Effector memory CD8-positive, alpha-beta T cell (primary cell): ENCODE measurements around the gene SP3.

Source experiments
- ATAC-seq: fragments of 150-1000 bp; cut with Tn5 transposase; replicated peaks from 2 replicates; pipeline ENCODE4 v1.10.0; 2021; ENCODE audit warnings: mild to moderate bottlenecking, moderate library complexity
- DNase-seq, 3 experiments: peaks; one replicate each; pipeline ENCODE4 v3.0.0; 2021
- H3K27ac Mint-ChIP-seq, 2 donors: one replicate each; pipeline ENCODE4 v1.8.0; 2022; ENCODE audit warnings: mild to moderate bottlenecking in 2 of 2, mixed read lengths in 2 of 2, moderate library complexity in 2 of 2
- H3K27me3 Mint-ChIP-seq, 2 donors: one replicate each; pipeline ENCODE4 v1.8.0; 2022; ENCODE audit warnings: mixed read lengths in 2 of 2
- H3K36me3 Mint-ChIP-seq: one replicate; pipeline ENCODE4 v1.8.0; 2022; ENCODE audit warnings: mild to moderate bottlenecking, moderate library complexity, mixed read lengths; ENCODE audit not compliant: insufficient read depth
- H3K4me1 Mint-ChIP-seq, 2 donors: one replicate each; pipeline ENCODE4 v1.8.0; 2022; ENCODE audit warnings: low read depth in 2 of 2, mixed read lengths in 2 of 2
- H3K4me3 Mint-ChIP-seq, 2 donors: one replicate each; pipeline ENCODE4 v1.8.0; 2022; ENCODE audit warnings: mild to moderate bottlenecking in 2 of 2, mixed read lengths in 2 of 2, moderate library complexity in 2 of 2
- H3K9me3 Mint-ChIP-seq, 2 donors: one replicate each; pipeline ENCODE4 v1.8.0; 2022; ENCODE audit warnings: mixed read lengths in 2 of 2

Gene SP3

DNA sequence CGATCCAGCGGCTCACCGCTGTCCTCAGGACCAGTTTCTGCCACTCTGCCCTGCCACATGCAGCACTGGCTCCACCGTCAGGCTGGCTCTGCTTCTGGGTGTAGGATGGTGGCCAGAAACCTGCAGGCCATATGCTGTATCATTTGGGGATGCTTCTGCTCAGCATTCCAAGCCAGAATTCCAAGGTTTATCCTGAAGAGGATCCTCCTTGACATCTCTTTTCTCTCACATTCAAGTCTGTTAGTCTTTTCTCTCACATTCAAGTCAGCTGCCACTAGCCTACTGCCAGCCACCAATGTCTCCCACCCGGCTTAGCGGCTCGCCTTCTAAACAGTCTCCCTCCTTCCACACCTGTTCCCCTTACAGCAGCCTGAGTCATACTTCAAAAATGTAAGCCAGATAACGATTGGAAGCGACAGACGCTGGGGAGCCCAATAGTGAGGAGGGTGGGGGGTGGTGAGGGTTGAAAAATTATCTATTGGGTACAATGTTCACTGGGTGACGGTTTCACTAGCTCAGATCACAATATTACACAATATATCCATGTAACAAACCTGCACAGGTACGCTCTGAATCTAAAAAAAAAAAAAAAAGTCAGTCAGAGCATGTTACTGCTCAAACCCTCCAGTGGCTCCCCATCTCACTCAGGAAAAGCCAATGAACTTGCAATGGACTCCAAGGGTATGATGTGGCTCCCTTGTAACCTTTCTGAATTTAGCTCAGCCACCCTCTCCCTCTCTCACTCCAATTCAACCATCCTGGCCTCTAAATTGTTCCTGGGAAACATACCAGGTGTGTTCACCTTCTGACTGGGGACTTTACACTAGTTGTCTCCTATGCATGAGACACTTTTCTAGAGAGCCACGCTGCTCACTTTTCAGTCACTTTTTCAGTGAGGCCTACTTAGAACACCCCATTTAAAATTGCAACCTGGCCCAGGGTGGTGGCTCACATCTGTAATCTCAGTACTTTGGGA lies 38.8 kb upstream of the SP3 start:
- H3K27ac Mint-ChIP-seq, result no peak overlapping the region
- ATAC-seq (no peak), DNase-seq (no peak)
- peaks cover 0 to 4% of the 10 kb centered on the region in 2 donors for H3K27me3 Mint-ChIP-seq
- no peaks in the 10 kb centered on the region for H3K4me1 Mint-ChIP-seq
- no peaks in the 10 kb centered on the region for H3K36me3 Mint-ChIP-seq
- H3K4me3 Mint-ChIP-seq, result no peak overlapping the region
- H3K9me3 Mint-ChIP-seq, result no peaks in the 10 kb centered on the region

DNA sequence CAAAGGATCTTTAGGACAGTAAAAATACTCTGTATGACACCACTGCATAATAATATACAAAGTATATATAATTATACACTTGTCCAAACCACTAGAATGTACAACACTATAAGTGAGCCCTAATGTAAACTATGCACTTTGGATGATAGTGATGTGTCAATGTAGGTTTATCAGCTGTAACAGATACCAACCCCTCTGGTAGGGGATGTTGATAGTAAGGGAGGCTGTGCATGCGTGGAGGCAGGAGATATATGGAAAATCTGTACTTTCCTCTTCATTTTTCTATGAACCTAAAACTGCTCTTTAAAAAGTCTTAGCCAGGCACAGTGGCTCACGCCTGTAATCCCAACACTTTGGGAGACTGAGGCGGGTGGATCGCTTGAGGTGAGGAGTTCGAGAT lies 37.5 kb upstream of the SP3 start:
- Mint-ChIP-seq H3K36me3 (no peaks in the 10 kb centered on the region), H3K27me3 (no peaks in the 10 kb centered on the region), H3K9me3 (no peaks in the 10 kb centered on the region), H3K4me1 (no peaks in the 10 kb centered on the region), H3K27ac (no peak overlapping the region), H3K4me3 (no peak overlapping the region)
- ATAC-seq (no peak), DNase-seq (no peak)

- Mint-ChIP-seq H3K27ac (no peak overlapping the region), H3K9me3 (no peaks in the 10 kb centered on the region), H3K36me3 (no peaks in the 10 kb centered on the region), H3K4me3 (no peak overlapping the region), H3K27me3 (no peaks in the 10 kb centered on the region), H3K4me1 (peaks cover 0 to 5% of the 10 kb centered on the region in 2 donors)
- no peak for DNase-seq
- ATAC-seq, result no peak
Observed at GRCh38 chr2:174001107-174001506, 35.9 kb upstream of the SP3 start.

- Mint-ChIP-seq H3K4me1 (peaks cover 0 to 5% of the 10 kb centered on the region in 2 donors), H3K27ac (no peak overlapping the region), H3K9me3 (no peaks in the 10 kb centered on the region), H3K36me3 (no peaks in the 10 kb centered on the region), H3K4me3 (no peak overlapping the region), H3K27me3 (peaks cover 0 to 1% of the 10 kb centered on the region in 2 donors)
- no peak for ATAC-seq
- no peak for DNase-seq
Observed at GRCh38 chr2:173999724-174000123, 34.6 kb upstream of the SP3 start.

DNA sequence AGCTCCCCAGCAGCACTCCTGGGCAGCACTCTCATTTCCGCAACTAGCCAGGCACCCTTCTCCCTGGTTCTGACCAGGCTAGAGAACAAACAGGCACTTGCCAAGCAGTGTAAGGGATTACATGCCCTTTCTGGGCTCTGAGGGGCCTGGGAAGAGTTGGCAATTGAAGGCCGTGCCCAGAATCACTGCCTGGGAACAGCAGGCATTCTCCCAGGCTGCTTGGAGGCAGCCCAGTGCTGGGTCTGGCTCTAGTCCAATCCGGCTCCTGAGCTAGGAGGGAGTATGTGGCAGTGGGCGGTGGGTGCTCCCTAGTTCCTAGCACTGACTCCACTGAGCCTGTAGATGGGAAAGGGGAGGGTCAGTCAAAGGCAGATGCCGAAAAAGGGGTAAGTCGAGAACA lies 34.1 kb upstream of the SP3 start:
- Mint-ChIP-seq H3K27me3 (peaks cover 0 to 6% of the 10 kb centered on the region in 2 donors), H3K4me3 (no peak overlapping the region), H3K27ac (no peak overlapping the region), H3K9me3 (no peaks in the 10 kb centered on the region), H3K4me1 (peaks cover 0 to 5% of the 10 kb centered on the region in 2 donors), H3K36me3 (no peaks in the 10 kb centered on the region)
- ATAC-seq (no peak), DNase-seq (no peak)

DNA sequence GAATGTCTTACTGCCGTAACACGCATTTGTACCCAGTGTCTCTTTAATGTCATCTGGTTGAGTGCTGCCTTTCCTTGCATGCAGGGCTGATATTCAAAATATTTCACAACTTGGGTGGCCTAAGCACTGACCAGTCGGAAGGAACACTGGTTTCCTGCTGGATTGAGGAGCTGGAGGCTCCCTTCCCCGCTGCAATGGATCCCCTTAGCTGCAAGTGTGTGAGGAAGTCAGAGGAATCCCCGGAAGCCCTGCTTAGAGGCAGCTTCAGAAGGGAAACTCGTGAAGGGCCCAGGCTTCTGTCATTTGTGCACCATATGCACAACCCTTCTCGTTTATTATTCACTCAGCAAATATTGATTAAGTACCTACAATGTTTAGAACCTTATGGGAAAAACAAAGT lies 33.2 kb upstream of the SP3 start:
- DNase-seq, result no peak
- no peak overlapping the region for H3K4me3 Mint-ChIP-seq
- H3K9me3 Mint-ChIP-seq, result no peaks in the 10 kb centered on the region
- H3K27ac Mint-ChIP-seq, result no peak overlapping the region
- peaks cover 5 to 6% of the 10 kb centered on the region in 2 donors for H3K27me3 Mint-ChIP-seq
- ATAC-seq, result no peak
- H3K4me1 Mint-ChIP-seq, result peaks cover 0 to 5% of the 10 kb centered on the region in 2 donors
- no peaks in the 10 kb centered on the region for H3K36me3 Mint-ChIP-seq

- Mint-ChIP-seq H3K27ac (no peak overlapping the region), H3K36me3 (no peaks in the 10 kb centered on the region), H3K27me3 (peaks cover 6% of the 10 kb centered on the region in 2 donors), H3K9me3 (no peaks in the 10 kb centered on the region), H3K4me1 (peaks cover 0 to 5% of the 10 kb centered on the region in 2 donors), H3K4me3 (no peak overlapping the region)
- DNase-seq (no peak), ATAC-seq (no peak)
Observed at GRCh38 chr2:173997753-173998152, 32.6 kb upstream of the SP3 start.

- no peak overlapping the region for H3K27ac Mint-ChIP-seq
Observed at GRCh38 chr2:173997269-173997668, 32.1 kb upstream of the SP3 start.

DNA sequence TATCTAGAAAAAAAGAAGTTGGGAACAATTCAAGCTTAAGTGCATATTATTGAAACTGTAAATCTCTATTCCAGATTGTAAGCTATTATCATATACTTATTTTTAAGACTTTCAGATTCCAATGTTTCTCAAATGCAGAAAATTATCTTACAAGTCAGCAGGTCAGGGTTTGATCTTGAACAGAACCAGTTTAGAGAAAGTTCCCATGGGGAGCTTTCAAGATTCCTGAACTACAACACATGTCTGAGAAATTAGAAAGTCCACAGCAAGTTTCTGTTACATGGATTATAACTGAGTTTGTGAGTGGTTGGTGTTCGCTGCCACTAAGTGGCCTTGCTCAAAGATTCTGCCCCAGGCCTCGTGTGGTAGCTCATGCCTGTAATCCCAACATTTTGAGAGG lies 31.6 kb upstream of the SP3 start:
- ATAC-seq (no peak), DNase-seq (no peak)
- Mint-ChIP-seq H3K9me3 (no peaks in the 10 kb centered on the region), H3K4me1 (peaks cover 0 to 5% of the 10 kb centered on the region in 2 donors), H3K4me3 (no peak overlapping the region), H3K27me3 (peaks cover 6 to 16% of the 10 kb centered on the region in 2 donors), H3K36me3 (no peaks in the 10 kb centered on the region), H3K27ac (no peak overlapping the region)

More at GRCh38 chr2:173997269-173997668, 32.1 kb upstream of the SP3 start:
- peaks cover 6 to 11% of the 10 kb centered on the region in 2 donors for H3K27me3 Mint-ChIP-seq
- ATAC-seq, result peak; percentile 58
- no peak overlapping the region for H3K4me3 Mint-ChIP-seq
- DNase-seq, result no peak
- no peaks in the 10 kb centered on the region for H3K36me3 Mint-ChIP-seq
- no peaks in the 10 kb centered on the region for H3K9me3 Mint-ChIP-seq
- H3K4me1 Mint-ChIP-seq, result peaks cover 0 to 5% of the 10 kb centered on the region in 2 donors

DNA sequence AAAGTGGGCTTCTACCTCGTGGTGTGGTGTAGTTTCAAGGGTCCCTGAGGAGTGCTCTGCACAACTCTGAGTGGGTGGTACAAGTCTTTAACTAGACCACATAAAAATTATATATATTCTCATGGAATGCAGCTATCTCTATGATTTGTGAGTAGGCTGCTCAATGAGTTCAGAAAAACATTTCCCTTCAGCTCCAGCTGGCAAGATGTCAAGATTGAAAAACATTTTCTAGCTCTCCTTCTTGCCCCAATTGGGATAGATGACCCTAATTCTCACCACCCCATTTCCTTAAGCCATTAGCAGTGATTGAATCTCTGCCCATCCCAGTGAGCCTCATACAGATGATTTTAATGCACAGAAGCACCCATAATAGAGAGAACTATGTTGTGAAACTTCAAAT lies 28.3 kb upstream of the SP3 start:
- no peaks in the 10 kb centered on the region for H3K9me3 Mint-ChIP-seq
- H3K27ac Mint-ChIP-seq, result no peak overlapping the region
- DNase-seq (no peak), ATAC-seq (no peak)
- no peaks in the 10 kb centered on the region for H3K36me3 Mint-ChIP-seq
- no peak overlapping the region for H3K4me3 Mint-ChIP-seq
- H3K4me1 Mint-ChIP-seq, result peaks cover 0 to 5% of the 10 kb centered on the region in 2 donors
- peaks cover 6 to 36% of the 10 kb centered on the region in 2 donors for H3K27me3 Mint-ChIP-seq

DNA sequence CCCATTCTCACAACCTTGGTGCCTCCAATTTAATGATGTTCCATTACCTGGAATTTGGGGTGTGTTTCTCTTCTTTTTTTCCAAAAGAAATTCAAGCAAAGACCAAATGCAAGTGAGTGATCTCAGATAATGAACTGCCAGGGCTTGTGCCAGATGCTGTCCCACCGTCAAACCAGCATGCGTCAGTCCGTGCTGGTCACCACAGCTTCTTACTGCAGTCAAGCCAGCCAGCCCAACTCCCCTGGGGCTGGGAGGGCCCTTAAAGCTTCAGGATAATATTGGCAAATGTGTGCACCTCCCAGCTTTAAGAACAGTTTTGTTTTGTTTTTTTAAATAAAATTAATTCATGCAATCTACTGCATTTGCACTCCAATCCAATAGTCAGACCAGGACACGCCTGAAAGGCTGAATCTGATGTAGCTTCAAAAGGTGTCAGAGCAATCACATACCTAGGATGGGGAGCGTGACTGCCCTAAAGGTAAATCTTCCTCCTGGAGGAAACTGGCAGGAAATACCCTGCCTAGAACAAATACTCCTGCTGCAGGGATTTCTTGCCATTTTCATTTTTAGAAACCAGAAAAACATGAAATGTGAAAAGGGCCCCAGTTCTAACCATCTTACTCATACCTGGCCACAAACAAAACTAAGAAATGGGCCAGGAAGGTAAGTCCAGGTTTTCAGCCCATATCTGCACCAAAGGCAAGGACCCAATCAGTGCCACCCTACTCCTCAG lies 26.8 kb upstream of the SP3 start:
- DNase-seq, result no peak
- no peaks in the 10 kb centered on the region for H3K9me3 Mint-ChIP-seq

GRCh38 chr2:173990970-173991819 lies 26.0 kb upstream of the SP3 start:
- H3K4me3 Mint-ChIP-seq, result no peak overlapping the region
- DNase-seq (no peak), ATAC-seq (no peak)
- no peaks in the 10 kb centered on the region for H3K4me1 Mint-ChIP-seq
- H3K27me3 Mint-ChIP-seq, result peaks cover 6 to 36% of the 10 kb centered on the region in 2 donors
- H3K36me3 Mint-ChIP-seq, result no peaks in the 10 kb centered on the region
- no peaks in the 10 kb centered on the region for H3K9me3 Mint-ChIP-seq
- H3K27ac Mint-ChIP-seq, result no peak overlapping the region

More for the DNA sequence above, 26.8 kb upstream of the SP3 start:
- Mint-ChIP-seq H3K4me1 (peaks cover 0 to 5% of the 10 kb centered on the region in 2 donors), H3K36me3 (no peaks in the 10 kb centered on the region), H3K27me3 (peaks cover 6 to 36% of the 10 kb centered on the region in 2 donors), H3K4me3 (no peak overlapping the region), H3K27ac (no peak overlapping the region)
- ATAC-seq, result no peak

GRCh38 chr2:173990245-173990644 lies 25.1 kb upstream of the SP3 start:
- Mint-ChIP-seq H3K4me1 (no peaks in the 10 kb centered on the region), H3K36me3 (no peaks in the 10 kb centered on the region), H3K27ac (no peak overlapping the region), H3K4me3 (no peak overlapping the region), H3K9me3 (no peaks in the 10 kb centered on the region), H3K27me3 (peaks cover 6 to 36% of the 10 kb centered on the region in 2 donors)
- no peak for ATAC-seq
- no peak for DNase-seq
